Right atrium auricular region (tissue), 2 donors: ENCODE results near the gene ANKS1B. TPM values are rescaled to one million over a fixed set of nuclear protein-coding genes. Genes with fewer than 3 reads are reported as not detected.

Experiments used
- DNase-seq: peaks from one replicate; pipeline ENCODE4 v3.0.0-alpha.2; 2019; ENCODE audit warnings: low spot score
- H3K27ac ChIP-seq, 2 donors: fragments of 200-600 bp; sonication (generic); 1 replicate in 1 of 2; 2 replicates in 1 of 2; pipeline ENCODE4 v1.5.1; 2016 to 2019
- H3K27me3 ChIP-seq, 2 donors: fragments of 200-600 bp; sonication (generic); one replicate each; pipeline versions ENCODE4 v1.5.1 to v1.6.0; 2017 to 2019
- H3K36me3 ChIP-seq: fragments of 200-600 bp; sonication (generic); one replicate; pipeline ENCODE4 v1.5.1; 2016
- H3K4me1 ChIP-seq, 2 donors: fragments of 200-600 bp; sonication (generic); one replicate each; pipeline versions ENCODE4 v1.5.1 to v1.6.0; 2017 to 2019
- H3K4me3 ChIP-seq, 2 donors: fragments of 200-600 bp; sonication (generic); 1 replicate in 1 of 2; 2 replicates in 1 of 2; pipeline ENCODE4 v1.5.1; 2017 to 2019; ENCODE audit warnings: mild to moderate bottlenecking in 1 of 2, moderate library complexity in 1 of 2
- H3K9me3 ChIP-seq, 2 donors: fragments of 200-600 bp; sonication (generic); one replicate each; pipeline ENCODE4 v1.5.1; 2019
- total RNA-seq, 2 donors: library from RNA; depleted of rRNA; stranded (reverse); fragments of >200 nt; gene quantifications; one replicate each; pipeline ENCODE4 v1.1.0, GENCODE V29; 2016
- TF ChIP-seq, protein P1 (sequence below), 2 donors: fragments of 200-600 bp; sonication (generic); IDR thresholded peaks; one replicate each; pipeline ENCODE4 v1.5.1; 2019; ENCODE audit warnings: antibody characterized with exemption in 2 of 2

The ANKS1B gene
- total RNA-seq, 2 donors from 2014 or later, result 2.4 to 3.1 TPM

DNA sequence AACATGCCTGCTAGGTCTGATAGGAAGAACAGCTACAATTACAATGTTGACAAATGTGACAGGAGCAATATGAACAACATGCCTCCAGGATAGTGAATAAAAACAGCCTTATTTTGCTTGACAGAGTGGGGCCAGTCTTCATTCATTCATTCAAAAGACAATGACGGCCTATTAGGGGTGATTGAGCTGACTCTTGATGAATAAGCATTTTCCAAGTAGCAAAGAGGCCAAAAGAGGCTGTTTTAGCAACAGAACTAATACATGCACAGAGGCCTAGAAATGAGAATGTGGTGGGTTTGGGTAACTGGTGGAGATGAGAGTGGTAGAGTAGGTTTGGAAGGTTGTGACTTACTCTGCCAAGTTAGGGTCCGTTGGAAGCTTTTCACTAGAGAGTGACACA, 1201.3 kb downstream of the ANKS1B start:
- Histone ChIP-seq H3K4me1 (no peaks in the 10 kb centered on the region), H3K4me3 (no peak overlapping the region), H3K27me3 (no peaks in the 10 kb centered on the region), H3K9me3 (no peaks in the 10 kb centered on the region), H3K36me3 (no peaks in the 10 kb centered on the region), H3K27ac (no peak overlapping the region)
- TF ChIP-seq, protein P1, sequence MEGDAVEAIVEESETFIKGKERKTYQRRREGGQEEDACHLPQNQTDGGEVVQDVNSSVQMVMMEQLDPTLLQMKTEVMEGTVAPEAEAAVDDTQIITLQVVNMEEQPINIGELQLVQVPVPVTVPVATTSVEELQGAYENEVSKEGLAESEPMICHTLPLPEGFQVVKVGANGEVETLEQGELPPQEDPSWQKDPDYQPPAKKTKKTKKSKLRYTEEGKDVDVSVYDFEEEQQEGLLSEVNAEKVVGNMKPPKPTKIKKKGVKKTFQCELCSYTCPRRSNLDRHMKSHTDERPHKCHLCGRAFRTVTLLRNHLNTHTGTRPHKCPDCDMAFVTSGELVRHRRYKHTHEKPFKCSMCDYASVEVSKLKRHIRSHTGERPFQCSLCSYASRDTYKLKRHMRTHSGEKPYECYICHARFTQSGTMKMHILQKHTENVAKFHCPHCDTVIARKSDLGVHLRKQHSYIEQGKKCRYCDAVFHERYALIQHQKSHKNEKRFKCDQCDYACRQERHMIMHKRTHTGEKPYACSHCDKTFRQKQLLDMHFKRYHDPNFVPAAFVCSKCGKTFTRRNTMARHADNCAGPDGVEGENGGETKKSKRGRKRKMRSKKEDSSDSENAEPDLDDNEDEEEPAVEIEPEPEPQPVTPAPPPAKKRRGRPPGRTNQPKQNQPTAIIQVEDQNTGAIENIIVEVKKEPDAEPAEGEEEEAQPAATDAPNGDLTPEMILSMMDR (IDR thresholded peaks at IDR 0.05), result no peak
- DNase-seq, result no peak

GRCh38 chr12:98780261-98780660, 1204.5 kb downstream of the ANKS1B start:
- no peaks in the 10 kb centered on the region for H3K9me3 ChIP-seq

DNA sequence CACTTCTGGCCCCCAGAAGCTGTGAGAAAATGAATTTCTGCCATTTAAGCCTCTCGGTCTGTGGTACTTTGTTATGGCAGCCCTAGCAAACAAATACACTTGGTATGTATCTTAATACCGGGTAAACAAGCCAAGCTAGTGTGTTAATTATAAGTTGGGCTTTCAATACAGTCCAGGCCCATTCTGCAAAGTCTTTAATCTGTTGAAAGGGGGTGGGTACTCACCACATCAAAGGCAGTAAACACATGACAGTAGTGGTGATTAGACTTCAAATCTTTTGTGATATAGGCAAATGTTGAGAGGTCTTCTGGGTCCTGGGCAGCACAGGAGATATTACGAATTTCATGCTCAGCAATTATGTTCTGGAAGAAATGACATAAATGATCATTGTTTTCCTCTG, 1211.9 kb downstream of the ANKS1B start:
- H3K4me1 ChIP-seq, result no peaks in the 10 kb centered on the region
- no peak overlapping the region for H3K4me3 ChIP-seq
- no peaks in the 10 kb centered on the region for H3K9me3 ChIP-seq
- no peak overlapping the region for H3K27ac ChIP-seq
- TF ChIP-seq, protein P1 (IDR thresholded peaks at IDR 0.05), result no peak
- no peaks in the 10 kb centered on the region for H3K36me3 ChIP-seq
- DNase-seq, result no peak
- H3K27me3 ChIP-seq, result no peaks in the 10 kb centered on the region

More at GRCh38 chr12:98780261-98780660, 1204.5 kb downstream of the ANKS1B start:
- H3K4me1 ChIP-seq, result no peaks in the 10 kb centered on the region
- no peaks in the 10 kb centered on the region for H3K27me3 ChIP-seq
- H3K27ac ChIP-seq, result no peak overlapping the region
- DNase-seq, result no peak
- no peaks in the 10 kb centered on the region for H3K36me3 ChIP-seq
- TF ChIP-seq, protein P1 (IDR thresholded peaks at IDR 0.05), result no peak
- no peak overlapping the region for H3K4me3 ChIP-seq

GRCh38 chr12:98771811-98772752, 1212.7 kb downstream of the ANKS1B start:
- no peak overlapping the region for H3K27ac ChIP-seq
- H3K4me3 ChIP-seq, result no peak overlapping the region
- H3K27me3 ChIP-seq, result no peaks in the 10 kb centered on the region
- H3K9me3 ChIP-seq, result no peaks in the 10 kb centered on the region
- no peaks in the 10 kb centered on the region for H3K36me3 ChIP-seq
- no peaks in the 10 kb centered on the region for H3K4me1 ChIP-seq
- DNase-seq, result no peak
- TF ChIP-seq, protein P1 (IDR thresholded peaks at IDR 0.05), result no peak

- no peak for DNase-seq
- Histone ChIP-seq H3K27me3 (no peaks in the 10 kb centered on the region), H3K9me3 (no peaks in the 10 kb centered on the region), H3K4me3 (no peak overlapping the region), H3K4me1 (no peaks in the 10 kb centered on the region), H3K27ac (no peak overlapping the region), H3K36me3 (no peaks in the 10 kb centered on the region)
- TF ChIP-seq, protein P1 (IDR thresholded peaks at IDR 0.05), result no peak
These were observed 1214.5 kb downstream of the ANKS1B start for GRCh38 chr12:98770230-98770629.
